Stimulated activated CD4-positive, alpha-beta T cell treated with anti-CD3 and anti-CD28 coated beads, Interleukin-4, amount 100 ng/mL, for 4 hours (primary cell): ENCODE results near the gene MME.

Source experiments
- DNase-seq, 2 experiments: peaks; one replicate each; pipeline ENCODE4 v3.0.0-alpha.2; 2020

The MME gene

GRCh38 chr3:155079746-155080487 is at the start of gene MME:
MME (plus strand) TSS chr3:155080319; CDS start chr3:155084168, 3,849 bp downstream.
- no peak for DNase-seq

DNA sequence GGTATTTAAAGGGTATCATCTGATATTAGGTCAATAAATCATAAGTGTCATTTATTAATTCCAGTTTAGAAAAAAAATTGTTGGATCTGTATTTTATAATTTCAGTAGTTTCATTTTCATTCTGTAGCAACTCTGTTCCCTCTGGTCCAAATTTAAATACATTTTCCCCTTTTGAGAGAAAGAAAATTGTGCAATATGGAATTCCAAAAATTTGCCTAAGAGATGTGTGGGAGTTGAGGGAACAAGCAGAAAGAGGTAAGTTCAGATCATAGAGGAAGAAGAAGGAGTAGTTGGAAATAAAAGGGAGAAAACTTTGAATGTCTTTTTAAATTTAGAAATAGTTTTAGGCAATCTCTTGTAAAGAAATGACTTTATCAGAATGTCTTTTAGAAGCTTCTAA is 48.9 kb upstream of the MME start:
- DNase-seq, result no peak

DNA sequence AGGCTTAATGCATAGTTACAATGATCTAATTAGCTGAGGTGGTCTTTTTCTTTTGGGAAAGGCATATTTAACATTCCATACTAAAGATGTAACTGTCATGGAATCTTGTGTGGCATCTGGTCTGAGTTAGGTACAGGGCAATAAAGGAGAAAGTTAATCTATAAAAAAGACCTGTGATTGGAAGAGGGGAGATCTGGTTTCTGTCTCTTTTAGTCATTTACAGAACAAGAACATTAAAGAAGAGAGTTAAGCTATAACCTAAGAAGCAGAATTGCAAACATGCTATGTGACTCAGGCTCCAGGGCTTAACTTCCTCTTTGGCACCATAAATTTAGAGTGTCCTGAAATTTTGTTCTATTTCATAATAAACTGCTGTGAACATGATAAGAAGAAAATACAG is 47.2 kb upstream of the MME start:
- no peak for DNase-seq

DNA sequence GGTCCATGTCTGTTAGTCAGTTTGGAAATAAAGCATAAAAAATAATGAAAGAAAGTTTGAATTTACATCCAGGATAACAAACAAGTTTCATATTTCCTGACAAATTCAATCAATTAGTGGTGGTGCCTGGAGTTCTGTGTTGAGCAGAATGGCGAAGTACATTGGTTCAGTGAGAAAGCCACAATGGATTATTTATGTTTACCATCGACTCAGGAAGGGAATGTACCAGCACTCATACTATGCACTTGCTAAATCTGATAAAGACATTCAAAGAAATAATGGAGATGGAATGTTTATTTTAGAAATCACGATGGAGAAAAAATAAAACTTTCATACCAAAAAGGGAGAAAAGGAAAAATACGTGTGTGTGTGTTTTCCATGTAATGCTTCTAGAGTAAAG is 45.3 kb upstream of the MME start:
- no peak for DNase-seq

DNA sequence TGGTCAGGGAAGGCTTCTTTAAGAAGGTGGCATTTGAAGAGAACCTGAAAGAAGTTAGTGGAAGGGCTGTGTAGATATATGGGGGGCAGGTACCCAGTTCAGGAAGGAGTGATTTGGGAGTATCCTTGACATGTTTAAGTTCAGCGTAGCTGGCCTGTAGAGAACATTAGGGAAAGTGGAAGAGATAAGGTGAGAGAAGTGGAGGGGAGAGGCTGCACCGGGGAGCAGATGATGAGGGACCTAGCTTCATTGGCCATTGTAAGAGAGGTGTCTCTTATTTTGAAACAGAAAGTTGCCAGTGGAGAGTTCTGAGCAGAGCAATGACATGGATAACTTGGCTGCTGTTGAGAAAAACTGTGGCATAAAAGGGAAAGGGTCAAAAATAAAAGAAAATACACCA is 44.6 kb upstream of the MME start:
- no peak for DNase-seq

DNA sequence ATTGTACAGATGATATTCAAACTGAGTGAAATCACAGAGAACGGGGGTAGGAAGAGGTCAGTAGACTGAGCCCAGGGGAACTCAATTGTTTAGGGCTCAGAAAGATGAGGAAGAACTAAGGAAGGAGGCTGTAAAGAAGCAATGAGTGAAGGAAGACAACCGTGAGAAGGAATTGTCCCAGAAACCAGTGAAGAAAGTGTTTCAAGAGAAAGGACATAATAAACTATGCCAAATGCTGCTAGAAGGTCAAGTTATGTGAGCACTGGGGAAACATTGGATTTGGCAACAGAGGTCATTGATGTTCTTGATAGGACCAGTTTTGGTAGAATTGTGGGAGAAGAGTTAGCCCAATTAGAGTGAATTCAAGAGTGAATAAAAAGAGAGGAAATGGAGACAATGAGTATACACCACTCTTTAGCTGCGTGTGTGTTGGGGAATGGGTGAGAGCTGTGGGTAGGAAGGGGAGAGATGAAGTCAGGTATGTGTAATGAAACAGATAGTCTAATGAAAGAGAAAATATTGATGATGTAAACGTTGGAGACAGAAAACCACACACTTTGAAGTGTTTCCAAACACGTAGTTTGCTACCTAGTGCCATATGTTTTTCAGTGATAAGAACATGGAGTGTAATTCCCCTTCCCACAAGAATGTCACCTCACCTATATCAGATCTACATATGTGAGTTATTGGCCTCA is 42.5 kb upstream of the MME start:
- no peak for DNase-seq

- no peak for DNase-seq
Observed at GRCh38 chr3:155038203-155038554, 41.9 kb upstream of the MME start.

DNA sequence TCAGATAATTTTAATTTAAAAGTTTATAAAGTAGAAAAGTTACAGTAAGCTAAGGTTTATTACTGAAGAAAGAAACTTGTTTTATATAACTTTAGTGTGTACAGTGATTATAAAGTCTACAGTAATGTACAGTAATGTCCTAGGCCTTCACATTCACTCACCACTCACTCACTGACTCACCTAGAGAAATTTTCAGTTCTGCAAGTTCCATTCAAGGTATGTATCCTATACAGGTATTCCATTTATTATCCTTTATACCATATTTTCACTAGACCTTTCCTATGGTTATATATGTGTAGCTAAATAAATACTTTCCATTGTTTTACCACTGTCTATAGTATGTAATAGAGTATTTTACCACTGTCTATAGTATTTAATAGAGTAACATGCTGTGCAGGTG is 33.2 kb upstream of the MME start:
- no peak for DNase-seq

DNA sequence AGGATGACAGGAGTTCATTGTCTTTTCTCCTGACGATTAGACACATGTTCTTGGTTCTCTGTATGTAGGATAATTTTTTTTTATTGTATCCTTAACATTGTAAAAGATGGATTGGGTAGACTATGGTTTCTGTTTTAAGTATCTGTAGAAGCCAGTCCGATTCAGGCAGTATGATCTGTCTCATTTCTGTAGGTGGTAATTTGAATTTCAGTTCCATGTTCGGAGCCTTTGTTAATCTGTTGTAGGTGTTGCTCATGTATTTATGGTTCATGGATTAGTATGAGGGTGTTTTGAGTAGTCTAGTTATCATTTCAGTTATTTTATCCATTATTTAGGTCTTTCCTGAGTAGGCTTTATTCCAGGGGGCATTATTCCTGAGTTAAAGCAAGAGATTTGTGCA is 32.4 kb upstream of the MME start:
- no peak for DNase-seq

DNA sequence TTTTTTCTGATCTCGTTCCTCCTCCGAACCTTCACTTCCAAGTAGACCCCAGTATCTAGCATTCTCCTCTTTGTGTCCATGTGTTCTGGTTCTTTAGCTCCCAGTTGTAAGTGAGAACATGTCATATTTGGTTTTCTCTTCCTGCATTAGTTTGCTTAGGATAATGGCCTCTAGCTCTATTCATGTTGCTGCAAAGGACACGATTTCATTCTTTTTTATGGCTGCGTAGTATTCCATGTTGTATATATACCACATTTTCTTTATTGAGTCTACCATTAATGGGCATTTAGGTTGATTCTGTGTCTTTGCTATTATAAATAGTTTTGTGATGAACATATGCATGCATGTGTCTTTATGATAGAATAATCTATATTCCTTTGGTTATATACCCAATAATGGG is 30.2 kb upstream of the MME start:
- DNase-seq, result no peak

DNA sequence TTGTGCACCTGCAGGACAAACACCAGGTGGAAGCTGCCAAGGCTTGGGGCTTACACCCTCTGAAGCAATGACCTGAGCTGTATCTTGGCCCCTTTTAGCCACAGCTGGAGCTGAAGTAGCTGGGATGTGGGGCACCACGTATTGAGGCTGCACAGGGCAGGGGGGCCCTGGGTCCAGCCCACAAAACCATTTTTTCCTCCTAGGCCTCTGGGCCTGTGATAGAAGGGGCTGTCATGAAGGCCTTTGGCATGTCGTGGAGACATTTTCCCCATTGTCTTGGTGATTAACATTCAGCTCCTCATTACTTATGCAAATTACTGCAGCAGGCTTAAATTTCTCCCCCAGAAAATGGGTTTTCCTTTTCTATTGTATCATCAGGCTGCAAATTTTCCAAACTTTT is 27.6 kb upstream of the MME start:
- DNase-seq, result no peak

DNA sequence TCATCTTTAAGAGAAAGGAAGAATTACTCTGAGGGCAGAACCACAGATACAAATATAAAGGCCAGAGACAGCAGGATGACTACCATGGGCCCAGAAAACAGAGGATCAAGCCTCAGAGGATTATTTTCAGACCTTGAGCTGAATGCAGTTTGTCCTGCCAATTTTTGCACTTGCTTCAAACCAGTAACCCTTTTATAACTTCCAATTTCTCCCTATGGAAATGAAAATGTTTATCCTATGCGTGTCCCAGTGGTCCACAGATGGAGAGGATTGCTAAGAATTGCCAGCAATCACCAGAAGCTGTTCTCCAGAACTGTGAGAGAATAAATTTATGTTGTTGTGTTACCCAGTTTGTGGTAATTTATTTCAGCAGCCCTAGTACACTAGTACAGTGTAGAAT is 26.4 kb upstream of the MME start:
- no peak for DNase-seq

GRCh38 chr3:155064920-155065319 is 15.2 kb upstream of the MME start:
- DNase-seq, result no peak

- no peak for DNase-seq
Observed at GRCh38 chr3:155065537-155065936, 14.6 kb upstream of the MME start.

- no peak for DNase-seq
Observed at GRCh38 chr3:155069729-155070128, 10.4 kb upstream of the MME start.

DNA sequence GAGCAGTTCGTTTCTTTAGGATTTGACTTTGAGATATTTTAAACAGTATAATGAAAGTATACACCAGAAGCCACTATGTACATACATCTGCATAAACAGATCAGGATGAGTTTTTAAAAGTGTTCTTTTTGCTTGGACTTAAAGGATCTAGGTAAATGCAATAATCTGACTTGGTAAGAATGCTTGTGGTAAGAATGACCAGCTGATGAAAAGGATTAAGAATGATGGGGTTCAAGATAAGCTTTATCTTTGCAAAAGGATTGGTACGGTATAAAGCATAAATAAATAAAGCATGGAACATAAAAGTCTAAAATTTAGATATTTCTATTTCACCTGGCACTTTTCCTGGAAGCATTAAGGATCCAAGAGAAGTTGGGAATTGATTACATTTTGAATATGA is 9.8 kb upstream of the MME start:
- DNase-seq, result no peak

DNA sequence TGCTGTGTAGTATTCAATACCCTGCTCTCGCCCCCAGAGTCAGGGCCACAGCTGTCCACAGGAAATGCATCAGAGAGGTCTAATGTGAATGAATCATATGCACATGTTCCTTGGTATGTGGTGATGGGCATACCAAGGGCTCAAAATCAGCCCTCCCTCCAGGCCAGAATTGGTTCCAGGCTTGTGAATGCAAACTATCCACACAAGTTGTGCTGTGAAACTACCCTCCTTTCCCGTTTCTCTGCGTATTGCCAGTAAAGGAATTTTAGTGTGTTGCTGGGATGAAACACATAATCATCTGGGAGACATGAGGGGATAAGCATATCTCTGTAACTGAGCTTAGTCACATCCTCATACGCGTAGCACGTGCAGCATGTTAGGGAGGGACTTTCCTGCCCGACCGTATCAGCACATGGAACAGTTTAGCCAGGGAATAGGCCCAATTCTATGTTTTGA is 9.2 kb upstream of the MME start:
- no peak for DNase-seq

DNA sequence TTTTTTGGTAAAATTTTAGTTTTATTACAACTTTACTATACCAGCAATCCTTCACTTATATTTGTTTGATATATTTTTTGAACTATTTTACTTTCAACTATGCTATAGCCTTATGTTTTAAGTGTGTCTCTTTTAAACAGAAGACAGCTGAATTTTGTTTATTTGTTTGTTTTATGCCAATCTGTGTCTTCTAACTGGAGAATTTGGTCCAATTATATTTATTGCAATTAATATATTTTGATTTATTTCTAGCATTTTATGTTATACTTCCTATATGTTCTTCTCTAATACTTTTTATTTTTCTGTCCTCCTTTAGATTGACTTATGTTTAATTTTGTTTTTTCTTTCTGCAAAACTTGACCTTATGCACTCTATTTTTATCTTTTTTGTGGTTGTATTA is 4.9 kb upstream of the MME start:
- DNase-seq, result no peak

- no peak for DNase-seq
Observed at GRCh38 chr3:155076888-155077287, 3.2 kb upstream of the MME start.

- no peak for DNase-seq
Observed at GRCh38 chr3:155078711-155079467, 1.2 kb upstream of the MME start.

DNA sequence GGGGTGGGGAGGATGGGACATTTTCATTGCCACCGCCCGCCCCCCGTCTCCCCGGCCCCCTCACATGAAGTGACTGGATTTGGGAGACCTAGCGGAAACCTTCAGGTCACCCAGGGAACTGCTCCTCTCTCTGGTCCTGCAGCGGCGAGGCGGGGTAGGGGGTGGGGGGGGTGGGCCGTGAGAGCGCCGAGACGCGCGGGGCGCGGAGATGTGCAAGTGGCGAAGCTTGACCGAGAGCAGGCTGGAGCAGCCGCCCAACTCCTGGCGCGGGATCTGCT is 712 bp upstream of the MME start:
- no peak for DNase-seq

DNA sequence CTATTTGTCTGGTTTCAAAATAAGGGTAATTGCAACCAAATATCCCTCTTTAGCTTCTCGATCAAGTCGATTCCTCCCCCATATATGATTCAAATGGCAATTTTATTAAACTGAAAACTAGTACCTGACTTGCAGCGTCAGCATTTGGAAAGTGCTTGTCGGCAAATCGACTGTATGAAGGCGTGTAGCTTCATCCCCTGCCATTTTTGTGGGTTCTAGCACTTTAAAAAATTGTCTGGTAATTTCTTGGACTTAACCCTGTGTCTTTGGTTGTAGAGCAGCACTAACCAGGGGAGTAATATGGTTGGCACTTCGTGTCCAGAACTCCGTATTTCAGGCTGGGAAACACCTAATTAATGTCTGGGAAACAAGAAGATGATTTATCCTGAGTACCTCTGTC is 573 bp downstream of the MME start:
- no peak for DNase-seq

DNA sequence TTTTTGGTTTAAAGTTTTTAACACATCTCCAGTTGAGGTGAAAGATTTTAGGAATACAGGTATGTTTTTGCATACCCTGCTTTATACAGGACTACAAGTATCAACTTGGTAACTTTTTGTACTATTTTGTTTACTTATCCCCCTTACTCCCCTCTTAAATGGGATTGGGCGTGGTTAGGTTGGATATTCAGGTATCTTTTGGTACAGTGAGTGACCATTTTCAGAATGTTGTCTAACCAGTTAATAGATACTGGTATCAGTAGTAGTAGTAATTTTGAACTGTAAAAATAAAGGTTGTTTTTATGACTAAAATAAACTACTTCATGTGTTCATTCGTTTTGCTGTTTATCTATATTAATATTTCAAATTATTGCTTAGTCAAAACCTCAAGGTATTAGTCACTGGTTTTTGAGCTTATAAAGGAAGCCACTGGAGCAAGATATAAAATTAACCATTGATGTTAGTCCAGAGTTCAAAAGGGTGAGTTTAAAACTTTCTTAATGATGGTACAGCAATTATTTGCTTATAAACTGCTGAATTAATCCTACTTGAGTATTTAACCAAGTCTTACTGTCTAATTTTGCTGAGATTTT is 3.3 kb downstream of the MME start:
- no peak for DNase-seq

- no peak for DNase-seq
Observed at GRCh38 chr3:155084567-155084966, 4.4 kb downstream of the MME start.
